Esophagus squamous epithelium (tissue), 4 donors: ENCODE data around the gene ADARB2.

Experiments
- CTCF ChIP-seq, 6 experiments: fragments of 450-650 bp in 4 of 6; fragments of 200-600 bp in 2 of 6; sonication (generic) in 2 of 6; IDR thresholded peaks; one replicate each; pipeline ENCODE4 v1.5.1; 2016 to 2019; ENCODE audit warnings: antibody characterized with exemption in 6 of 6, mild to moderate bottlenecking in 4 of 6, moderate library complexity in 4 of 6
- POLR2A ChIP-seq, 4 donors: fragments of 450-650 bp; IDR thresholded peaks; one replicate each; pipeline ENCODE4 v1.6.1; 2017; ENCODE audit warnings: antibody characterized with exemption in 4 of 4, mild to moderate bottlenecking in 4 of 4, moderate library complexity in 3 of 4

GRCh38 chr10:1734288-1734687 lies 3.0 kb downstream of the ADARB2 start:
- TF ChIP-seq CTCF (IDR thresholded peaks at IDR 0.05) (no peak), POLR2A (IDR thresholded peaks at IDR 0.05) (no peak)
